SK-N-SH (cell line): Measurements from ENCODE around the gene CLIC1. TPM values are rescaled to one million over a fixed set of nuclear protein-coding genes. Genes with fewer than 3 reads are reported as not detected.

ENCODE experiments used
- CTCF ChIA-PET: fragments of 300-600, 350-600 bp; formaldehyde crosslinking; extraction: SDS; loops from one replicate; lab custom pipeline; 2021; lab: Yijun Ruan, JAX
- POLR2A ChIA-PET: fragments of 350-600 bp; sonication (Branson Sonifier 250); formaldehyde crosslinking; extraction: SDS; loops from one replicate; lab custom pipeline; 2020; ENCODE audit warnings: antibody characterized with exemption, inconsistent platforms; lab: Yijun Ruan, JAX
- DNase-seq: peaks from one replicate; pipeline ENCODE4 v3.0.0; 2012
- H2AFZ ChIP-seq: fragments of 200-600 bp; sonication (generic); 2 replicates; pipeline ENCODE4 v1.8.1; 2016; ENCODE audit warnings: antibody characterized with exemption, mild to moderate bottlenecking, low read depth
- H3F3A ChIP-seq: fragments of 200-600 bp; sonication (generic); replicated peaks from 2 replicates; pipeline ENCODE3; 2016; ENCODE audit warnings: antibody characterized with exemption, mild to moderate bottlenecking; ENCODE audit not compliant: insufficient read depth
- H3K27ac ChIP-seq, 2 experiments: fragments of 200-500 bp in 1 of 2; fragments of 200-600 bp in 1 of 2; sonication (Bioruptor generic) in 1 of 2; sonication (generic), shearing (Covaris generic) in 1 of 2; 2 replicates each; pipeline versions ENCODE4 v1.5.1 to v1.6.1; 2014 to 2016; ENCODE audit warnings: low read depth in 2 of 2, inconsistent platforms in 1 of 2, low read length in 1 of 2, mild to moderate bottlenecking in 1 of 2, mixed read lengths in 1 of 2
- H3K27me3 ChIP-seq: fragments of 200-600 bp; sonication (generic), shearing (Covaris generic); 2 replicates; pipeline ENCODE4 v1.6.1; 2016; ENCODE audit warnings: mixed run types; ENCODE audit not compliant: insufficient read depth
- H3K36me3 ChIP-seq, 2 experiments: fragments of 200-500 bp in 1 of 2; fragments of 200-600 bp in 1 of 2; sonication (Bioruptor generic) in 1 of 2; sonication (generic) in 1 of 2; replicated peaks in 1 of 2; 2 replicates each; pipeline versions ENCODE3 to v1.5.1; 2014 to 2016; ENCODE audit warnings: low read length in 1 of 2, mild to moderate bottlenecking in 1 of 2; ENCODE audit not compliant: insufficient read depth in 2 of 2, control insufficient read depth in 1 of 2
- H3K4me1 ChIP-seq, 2 experiments: fragments of 200-500 bp in 1 of 2; fragments of 200-600 bp in 1 of 2; sonication (Bioruptor generic) in 1 of 2; sonication (generic), shearing (Covaris generic) in 1 of 2; 2 replicates each; pipeline versions ENCODE4 v1.5.1 to v1.6.1; 2014 to 2016; ENCODE audit warnings: low read depth in 1 of 2, low read length in 1 of 2, mixed run types in 1 of 2; ENCODE audit not compliant: insufficient read depth in 2 of 2, control insufficient read depth in 1 of 2
- H3K4me2 ChIP-seq: fragments of 200-600 bp; sonication (generic), shearing (Covaris generic); 2 replicates; pipeline ENCODE4 v1.6.1; 2017; ENCODE audit warnings: mixed run types
- H3K4me3 ChIP-seq, 2 experiments: fragments of 200-500 bp in 1 of 2; fragments of 200-600 bp in 1 of 2; sonication (Bioruptor generic) in 1 of 2; sonication (generic), shearing (Covaris generic) in 1 of 2; 2 replicates each; pipeline versions ENCODE4 v1.5.1 to v1.8.1; 2014 to 2016; ENCODE audit warnings: low read depth in 2 of 2, inconsistent platforms in 1 of 2, low read length in 1 of 2, mild to moderate bottlenecking in 1 of 2, mixed read lengths in 1 of 2, moderate library complexity in 1 of 2
- H3K79me2 ChIP-seq: fragments of 200-600 bp; sonication (generic); 2 replicates; pipeline ENCODE4 v1.8.1; 2017; ENCODE audit warnings: mild to moderate bottlenecking; ENCODE audit not compliant: insufficient read depth
- H3K9ac ChIP-seq: fragments of 200-600 bp; sonication (generic); 2 replicates; pipeline ENCODE4 v1.6.1; 2017; ENCODE audit warnings: mixed run types
- H3K9me2 ChIP-seq: fragments of 200-600 bp; sonication (generic); 2 replicates; pipeline ENCODE4 v1.6.1; 2017; ENCODE audit warnings: mixed run types
- H3K9me3 ChIP-seq: fragments of 200-600 bp; sonication (generic); 2 replicates; pipeline ENCODE4 v1.6.1; 2017; ENCODE audit warnings: mixed run types, mild to moderate bottlenecking, moderate library complexity
- H4K20me1 ChIP-seq: fragments of 200-600 bp; sonication (generic); 2 replicates; pipeline ENCODE4 v1.6.1; 2017; ENCODE audit warnings: mild to moderate bottlenecking, mixed run types; ENCODE audit not compliant: insufficient read depth
- CHD2 ChIP-seq: fragments of 150-350 bp; IDR thresholded peaks from 2 replicates; pipeline ENCODE4 v1.6.1; 2018; ENCODE audit warnings: low read length; ENCODE audit not compliant: partially characterized antibody
- EZH2phosphoT487 ChIP-seq: fragments of 200-600 bp; sonication (generic); IDR thresholded peaks from 2 replicates; pipeline ENCODE4 v1.6.1; 2017; ENCODE audit warnings: low read depth, mixed run types, mild to moderate bottlenecking, antibody characterized with exemption, moderate library complexity, borderline replicate concordance
- FOSL2 ChIP-seq: IDR thresholded peaks from 2 replicates; pipeline ENCODE4 v1.4.0; 2012; ENCODE audit warnings: low read depth, mild to moderate bottlenecking, moderate library complexity, borderline replicate concordance
- FOXJ3 ChIP-seq: sonication (generic); formaldehyde crosslinking; IDR thresholded peaks from 2 replicates; pipeline ENCODE4 v1.5.1; 2020; ENCODE audit warnings: mild to moderate bottlenecking, missing genetic modification reagents
- GABPA ChIP-seq: IDR thresholded peaks from 2 replicates; pipeline ENCODE4 v1.4.0; 2012; ENCODE audit warnings: low read depth, mild to moderate bottlenecking
- IRF3 ChIP-seq: fragments of 150-350 bp; IDR thresholded peaks from 2 replicates; pipeline ENCODE4 v1.6.1; 2016; ENCODE audit warnings: mild to moderate bottlenecking, low read depth, low read length
- MAX ChIP-seq: IDR thresholded peaks from 2 replicates; pipeline ENCODE4 v1.4.0; 2012; ENCODE audit warnings: low read depth
- NRF1 ChIP-seq: IDR thresholded peaks from 2 replicates; pipeline ENCODE4 v1.6.1; 2012; ENCODE audit warnings: low read depth, mild to moderate bottlenecking, low read length
- POLR2AphosphoS5 ChIP-seq: IDR thresholded peaks from 2 replicates; pipeline ENCODE4 v1.6.1; 2012; ENCODE audit warnings: low read depth, low read length
- RCOR1 ChIP-seq: fragments of 150-350 bp; IDR thresholded peaks from 2 replicates; pipeline ENCODE4 v1.6.1; 2017; ENCODE audit warnings: antibody characterized with exemption, low read length
- RXRA ChIP-seq: IDR thresholded peaks from 2 replicates; pipeline ENCODE4 v1.4.0; 2012; ENCODE audit warnings: low read depth, mild to moderate bottlenecking, borderline replicate concordance
- SIN3A ChIP-seq: IDR thresholded peaks from 2 replicates; pipeline ENCODE4 v1.6.1; 2012; ENCODE audit warnings: low read depth, mild to moderate bottlenecking, low read length, moderate library complexity, borderline replicate concordance
- SMC3 ChIP-seq: IDR thresholded peaks from 2 replicates; pipeline ENCODE4 v1.6.1; 2012; ENCODE audit warnings: low read depth, low read length, improper control_type of control experiment
- TCF12 ChIP-seq: IDR thresholded peaks from 2 replicates; pipeline ENCODE4 v1.4.0; 2012
- USF1 ChIP-seq: IDR thresholded peaks from 2 replicates; pipeline ENCODE4 v1.4.0; 2012; ENCODE audit warnings: low read depth, borderline replicate concordance
- USF2 ChIP-seq: fragments of 150-350 bp; IDR thresholded peaks from 2 replicates; pipeline ENCODE4 v1.6.1; 2017; ENCODE audit warnings: antibody characterized with exemption, low read length, low read depth, borderline replicate concordance
- YY1 ChIP-seq: IDR thresholded peaks from 2 replicates; pipeline ENCODE4 v1.4.0; 2012; ENCODE audit warnings: low read depth, mild to moderate bottlenecking
- ZBTB33 ChIP-seq: IDR thresholded peaks from 2 replicates; pipeline ENCODE4 v1.4.0; 2012; ENCODE audit warnings: low read depth, borderline replicate concordance
- WGBS: methylation state at CpG from one replicate; pipeline ENCODE4 v1.1.6; 2017; ENCODE audit warnings: low lambda C conversion rate; 5-methylcytosine and 5-hydroxymethylcytosine counted together
- polyA plus RNA-seq, 3 experiments: library from polyadenylated mRNA; depleted of rRNA; stranded (reverse); fragments of >200 nt; gene quantifications; 2 replicates each; pipeline ENCODE4 v1.2.3, GENCODE V29; 2012

CLIC1 gene
- polyA plus RNA-seq, 1 of the 3 experiments (the other 2 are of a cell fraction): 520 TPM

GRCh38 chr6:31727034-31727716 lies 9.2 kb downstream of the CLIC1 start:
- H3K4me3 ChIP-seq: no peak overlapping the region
- peaks cover 37 to 39% of the 10 kb centered on the region in 2 experiments for H3K36me3 ChIP-seq
- POLR2A ChIA-PET: no interaction called here
- H3K4me2 ChIP-seq: no peak overlapping the region
- H3K79me2 ChIP-seq: peaks cover 22% of the 10 kb centered on the region; the same call in 1 of the 2 replicates
- peaks cover 13 to 14% of the 10 kb centered on the region in 2 experiments; a peak in 1 of 4 replicates for H3K4me1 ChIP-seq
- WGBS: 94% methylated on average over 6 of the region's 7 CpGs
- CTCF ChIA-PET: interaction anchor here (1.5 to 7.3 kb wide), 4 partner anchors 13 to 103 kb away, joined by 6 to 45 read pairs (median 24); partner anchors contain the start of gene MSH5
- H3F3A ChIP-seq: peaks cover 27% of the 10 kb centered on the region
- H4K20me1 ChIP-seq: peaks cover 9% of the 10 kb centered on the region; the same call in 1 of the 2 replicates
- no peaks in the 10 kb centered on the region for H3K9me2 ChIP-seq
- no peak for TF ChIP-seq NRF1
- no peak for TF ChIP-seq FOSL2
- no peak for TF ChIP-seq MAX
- TF ChIP-seq SIN3A: no peak
- no peak for TF ChIP-seq USF1
- TF ChIP-seq RXRA: no peak
- no peak for TF ChIP-seq SMC3
- no peak for TF ChIP-seq ZBTB33
- H3K27me3 ChIP-seq: no peaks in the 10 kb centered on the region
- no peak overlapping the region for H2AFZ ChIP-seq
- no peak for DNase-seq
- H3K9me3 ChIP-seq: no peaks in the 10 kb centered on the region
- no peak overlapping the region for H3K9ac ChIP-seq
- no peak overlapping the region for H3K27ac ChIP-seq

DNA sequence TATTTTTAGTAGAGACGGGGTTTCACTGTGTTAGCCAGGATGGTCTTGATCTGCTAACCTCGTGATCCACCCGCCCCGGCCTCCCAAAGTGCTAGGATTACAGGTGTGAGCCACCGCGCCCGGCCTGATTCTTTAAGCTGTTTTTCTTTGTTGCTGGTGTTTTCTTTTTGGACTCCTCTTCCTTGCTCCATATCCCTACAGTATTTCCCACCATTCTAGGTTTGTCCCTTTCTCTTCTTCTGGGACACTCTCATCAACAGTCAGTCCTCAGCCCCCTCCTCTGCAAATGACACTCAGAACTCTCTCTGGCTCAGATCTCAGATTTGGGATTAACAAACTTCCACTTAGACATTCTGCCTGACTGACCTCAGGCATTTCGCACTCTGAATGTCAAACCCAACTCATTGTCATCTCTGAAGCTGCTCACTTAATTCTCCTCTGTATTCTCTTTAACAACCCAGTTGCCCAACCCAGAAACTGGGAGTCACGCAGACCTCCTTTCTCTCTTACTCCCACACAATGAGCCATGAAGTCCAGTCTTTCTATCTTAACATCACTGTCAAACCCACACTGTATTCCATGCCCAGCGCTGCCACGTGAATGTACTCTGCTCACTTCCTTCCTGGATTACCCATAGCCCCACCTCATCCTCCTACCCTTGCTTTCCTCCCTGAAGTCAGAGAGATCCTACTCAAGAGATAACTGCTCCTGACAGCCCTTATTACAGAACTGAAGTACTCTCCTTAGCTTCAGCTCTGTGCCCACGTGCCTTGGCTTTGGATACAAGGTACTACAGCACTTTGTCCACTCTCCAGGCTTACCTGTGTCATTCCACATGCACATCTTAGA lies 10.6 kb downstream of the CLIC1 start:
- Histone ChIP-seq H3K36me3 (peaks cover 23 to 28% of the 10 kb centered on the region in 2 experiments), H3K4me3 (no peak overlapping the region), H3K79me2 (peaks cover 13% of the 10 kb centered on the region; the same call in 1 of the 2 replicates), H3K27ac (no peak overlapping the region), H2AFZ (no peak overlapping the region), H3F3A (peaks cover 12% of the 10 kb centered on the region), H3K4me2 (no peak overlapping the region), H3K4me1 (peaks cover 11 to 12% of the 10 kb centered on the region in 2 experiments; a peak in 1 of 4 replicates), H4K20me1 (peaks cover 6% of the 10 kb centered on the region; the same call in 1 of the 2 replicates), H3K9me3 (no peaks in the 10 kb centered on the region), H3K27me3 (no peaks in the 10 kb centered on the region), H3K9ac (no peak overlapping the region), H3K9me2 (no peaks in the 10 kb centered on the region)
- ChIA-PET POLR2A (interaction anchor here (0.5 kb wide), 1 partner anchor 107 kb away, joined by 3 read pairs; no protein-coding TSS in a partner anchor), CTCF (no interaction called here)
- 92% methylated on average over 12 of the region's 12 CpGs for WGBS
- no peak for DNase-seq
- TF ChIP-seq FOXJ3: no peak
- no peak for TF ChIP-seq NRF1
- TF ChIP-seq USF2: no peak
- no peak for TF ChIP-seq YY1
- TF ChIP-seq TCF12: no peak
- TF ChIP-seq GABPA: no peak
- TF ChIP-seq RCOR1: no peak
- no peak for TF ChIP-seq FOSL2
- TF ChIP-seq IRF3: no peak
- no peak for TF ChIP-seq EZH2phosphoT487
- TF ChIP-seq POLR2AphosphoS5: no peak
- TF ChIP-seq RXRA: no peak
- TF ChIP-seq CHD2: no peak
